ENCODE results near the gene TTYH2.
A peak's percentile ranks its signal among the peaks of the same experiment; 100 is the strongest.

The TTYH2 gene

GRCh38 chr17:74194682-74195081, 18.7 kb upstream of the TTYH2 start:
- DNase-seq (ENCODE audit: low read depth in 1 of 2, low spot score in 1 of 2), result no peak

GRCh38 chr17:74196541-74197317, 16.6 kb upstream of the TTYH2 start:
- no peak for DNase-seq (ENCODE audit: low read depth in 1 of 2, low spot score in 1 of 2)

- DNase-seq (ENCODE audit: low read depth in 1 of 2, low spot score in 1 of 2), result no peak
Observed at GRCh38 chr17:74197801-74198200, 15.6 kb upstream of the TTYH2 start.

GRCh38 chr17:74198694-74199093, 14.7 kb upstream of the TTYH2 start:
- no peak for DNase-seq (ENCODE audit: low read depth in 1 of 2, low spot score in 1 of 2)

- DNase-seq (ENCODE audit: low read depth in 1 of 2, low spot score in 1 of 2), result peak; percentile 32 to 53
Observed at GRCh38 chr17:74199306-74200092, 13.9 kb upstream of the TTYH2 start.

- no peak for DNase-seq (ENCODE audit: low read depth in 1 of 2, low spot score in 1 of 2)
Observed at GRCh38 chr17:74200112-74200511, 13.3 kb upstream of the TTYH2 start.

GRCh38 chr17:74201250-74201649, 12.1 kb upstream of the TTYH2 start:
- no peak for DNase-seq (ENCODE audit: low read depth in 1 of 2, low spot score in 1 of 2)

- DNase-seq (ENCODE audit: low read depth in 1 of 2, low spot score in 1 of 2), result no peak
Observed at GRCh38 chr17:74201948-74202347, 11.4 kb upstream of the TTYH2 start.

- no peak for DNase-seq (ENCODE audit: low read depth in 1 of 2, low spot score in 1 of 2)
Observed at GRCh38 chr17:74202938-74203337, 10.4 kb upstream of the TTYH2 start.

GRCh38 chr17:74203439-74204240, 9.7 kb upstream of the TTYH2 start, which contains the start of gene RPL38:
TSS of gene RPL38 (plus strand) at chr17:74203678. CDS start at chr17:74203956, 278 bp downstream.
- DNase-seq (ENCODE audit: low read depth in 1 of 2, low spot score in 1 of 2), result peak; percentile 92 to 95

GRCh38 chr17:74204474-74204873, 8.9 kb upstream of the TTYH2 start:
- no peak for DNase-seq (ENCODE audit: low read depth in 1 of 2, low spot score in 1 of 2)

- no peak for DNase-seq (ENCODE audit: low read depth in 1 of 2, low spot score in 1 of 2)
Observed at GRCh38 chr17:74205274-74205673, 8.1 kb upstream of the TTYH2 start.

- no peak for DNase-seq (ENCODE audit: low read depth in 1 of 2, low spot score in 1 of 2)
Observed at GRCh38 chr17:74206332-74206818, 7.0 kb upstream of the TTYH2 start.

- peak; percentile 73 for DNase-seq (ENCODE audit: low read depth in 1 of 2, low spot score in 1 of 2)
Observed at GRCh38 chr17:74210191-74211140, 2.9 kb upstream of the TTYH2 start.

- DNase-seq (ENCODE audit: low read depth in 1 of 2, low spot score in 1 of 2), result no peak
Observed at GRCh38 chr17:74211141-74211911, 2.0 kb upstream of the TTYH2 start.

- no peak for DNase-seq (ENCODE audit: low read depth in 1 of 2, low spot score in 1 of 2)
Observed at GRCh38 chr17:74211912-74212208, 1.5 kb upstream of the TTYH2 start.

- no peak for DNase-seq (ENCODE audit: low read depth in 1 of 2, low spot score in 1 of 2)
Observed at GRCh38 chr17:74212209-74212912, 1.0 kb upstream of the TTYH2 start.

GRCh38 chr17:74213861-74214391, 555 bp downstream of the TTYH2 start:
- no peak for DNase-seq (ENCODE audit: low read depth in 1 of 2, low spot score in 1 of 2)

Measured in activated T-helper 1 cell treated with anti-CD3 and anti-CD28 coated beads, Interleukin-2, amount 50 U/mL, for 16 hours (primary cell).